Germinal center (tissue), 1 donor: ENCODE results near the gene CCDC154.
"Not testable (repeated sequence)": the region's sequence is repeated elsewhere in the genome, so short reads cannot be mapped to it uniquely, and the experiment has no call there.

ENCODE experiments used
- DNase-seq: peaks from one replicate; pipeline ENCODE4 v3.0.0; 2012; ENCODE audit warnings: mixed read lengths, low spot score

Gene CCDC154

GRCh38 chr16:1472974-1473373 lies 28.6 kb upstream of the CCDC154 start:
- DNase-seq, result no peak

DNA sequence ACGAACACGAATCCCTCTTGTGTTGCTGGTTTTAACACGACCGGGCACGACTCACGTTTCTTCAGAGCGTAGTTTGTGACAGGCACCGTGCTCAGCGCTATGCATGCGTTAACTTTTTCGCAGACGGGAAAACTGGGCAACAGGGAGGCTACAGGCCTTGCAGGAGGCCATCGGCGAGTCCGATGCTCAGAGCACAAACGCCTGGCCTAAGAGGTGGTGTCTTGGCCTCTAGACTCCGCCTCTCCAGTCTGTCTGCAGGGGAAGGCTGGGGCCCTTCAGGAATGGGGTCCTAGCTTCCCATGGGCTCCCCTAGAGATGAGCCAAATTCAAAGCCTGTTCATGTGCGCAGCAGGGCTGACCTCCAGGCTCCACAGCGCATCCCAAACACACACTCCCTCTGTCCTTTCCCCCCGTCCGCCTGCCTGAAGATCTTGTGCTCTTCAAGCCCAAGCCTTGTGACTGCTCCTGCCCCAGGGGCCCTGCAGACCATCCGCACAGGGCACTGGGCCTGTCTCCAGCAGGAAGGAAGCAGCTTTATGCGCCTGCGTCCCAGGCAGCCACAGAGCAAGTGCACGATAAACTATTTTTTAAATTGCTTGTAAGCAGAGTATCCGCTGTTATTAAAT lies 27.3 kb upstream of the CCDC154 start:
- no peak for DNase-seq

- no peak for DNase-seq
Observed at GRCh38 chr16:1470481-1471251, 26.3 kb upstream of the CCDC154 start.

- DNase-seq, result no peak
Observed at GRCh38 chr16:1469693-1470201, 25.4 kb upstream of the CCDC154 start.

DNA sequence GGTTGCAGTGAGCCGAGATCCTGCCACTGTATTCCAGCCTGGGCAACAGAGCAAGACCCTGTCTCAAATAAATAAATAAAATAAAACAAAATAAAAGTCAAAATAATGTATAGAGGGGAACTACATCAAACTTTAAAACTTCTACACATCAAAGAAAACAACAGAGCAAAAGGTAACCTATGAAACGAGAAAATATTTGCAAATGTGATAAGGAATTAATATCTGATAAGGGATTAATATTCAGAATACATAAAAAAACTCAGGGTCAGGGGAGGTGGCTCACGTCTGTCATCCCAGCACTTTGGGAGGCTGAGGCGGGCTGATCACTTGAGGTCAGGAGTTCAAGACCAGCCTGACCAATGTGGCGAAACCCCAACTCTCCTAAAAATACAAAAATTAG lies 24.8 kb upstream of the CCDC154 start:
- not testable (repeated sequence) for DNase-seq

DNA sequence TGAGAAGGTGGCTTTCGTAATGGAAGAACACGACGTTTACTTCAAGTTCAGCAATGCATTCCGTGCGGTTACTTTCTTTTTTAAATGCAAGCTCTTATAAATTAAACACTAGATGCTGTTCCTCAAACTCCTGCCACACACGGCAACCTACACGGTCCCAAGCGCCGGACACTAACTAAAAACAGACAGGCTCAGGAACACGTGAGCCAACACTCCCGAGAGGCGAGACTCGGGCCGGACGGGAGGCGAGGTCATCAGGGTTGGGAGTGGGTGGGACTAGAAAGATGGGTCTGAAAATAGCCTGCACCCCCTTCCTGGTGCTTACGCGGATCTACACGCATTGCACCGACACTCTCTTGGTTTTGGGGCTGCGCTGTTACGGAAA lies 24.1 kb upstream of the CCDC154 start:
- DNase-seq, result no peak

GRCh38 chr16:1466968-1467521 lies 22.7 kb upstream of the CCDC154 start:
- no peak for DNase-seq

DNA sequence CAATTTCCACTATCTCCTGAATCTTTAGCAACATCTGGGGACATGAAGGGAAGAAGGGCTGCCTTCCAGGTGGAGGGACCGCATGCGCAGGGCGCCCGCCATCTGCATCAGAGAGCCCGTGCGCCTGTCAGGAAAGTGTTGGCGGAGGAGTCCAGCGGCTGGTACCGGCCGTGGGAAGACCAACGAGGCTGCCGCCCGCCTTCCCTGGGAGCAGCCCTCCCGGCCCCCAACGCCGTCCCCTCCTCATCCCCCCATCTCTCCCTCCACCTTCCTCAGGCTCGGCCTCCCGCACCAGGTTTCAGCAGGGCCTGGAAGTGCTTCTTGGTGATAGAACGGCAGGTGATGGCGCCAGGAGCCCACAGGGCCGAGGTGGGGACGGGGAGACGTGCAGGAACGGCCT lies 21.7 kb upstream of the CCDC154 start:
- no peak for DNase-seq

DNA sequence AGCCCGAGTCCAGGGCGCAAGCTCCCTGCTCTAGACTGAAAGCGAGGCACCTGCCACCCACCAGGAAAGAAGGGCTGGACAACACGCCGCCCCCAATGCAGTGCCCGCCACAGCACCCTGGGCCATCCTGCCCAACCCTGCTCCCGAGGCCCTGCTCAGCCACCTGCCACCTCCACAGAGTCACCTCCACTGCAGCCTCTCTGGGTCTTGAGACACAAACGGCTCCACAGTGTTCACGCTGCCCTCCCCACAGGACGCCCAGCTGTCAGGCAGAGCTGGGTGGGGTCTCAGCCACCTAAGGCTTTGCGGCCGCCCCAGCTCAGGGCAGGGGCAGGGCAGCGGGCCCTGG lies 21.2 kb upstream of the CCDC154 start:
- DNase-seq, result no peak

DNA sequence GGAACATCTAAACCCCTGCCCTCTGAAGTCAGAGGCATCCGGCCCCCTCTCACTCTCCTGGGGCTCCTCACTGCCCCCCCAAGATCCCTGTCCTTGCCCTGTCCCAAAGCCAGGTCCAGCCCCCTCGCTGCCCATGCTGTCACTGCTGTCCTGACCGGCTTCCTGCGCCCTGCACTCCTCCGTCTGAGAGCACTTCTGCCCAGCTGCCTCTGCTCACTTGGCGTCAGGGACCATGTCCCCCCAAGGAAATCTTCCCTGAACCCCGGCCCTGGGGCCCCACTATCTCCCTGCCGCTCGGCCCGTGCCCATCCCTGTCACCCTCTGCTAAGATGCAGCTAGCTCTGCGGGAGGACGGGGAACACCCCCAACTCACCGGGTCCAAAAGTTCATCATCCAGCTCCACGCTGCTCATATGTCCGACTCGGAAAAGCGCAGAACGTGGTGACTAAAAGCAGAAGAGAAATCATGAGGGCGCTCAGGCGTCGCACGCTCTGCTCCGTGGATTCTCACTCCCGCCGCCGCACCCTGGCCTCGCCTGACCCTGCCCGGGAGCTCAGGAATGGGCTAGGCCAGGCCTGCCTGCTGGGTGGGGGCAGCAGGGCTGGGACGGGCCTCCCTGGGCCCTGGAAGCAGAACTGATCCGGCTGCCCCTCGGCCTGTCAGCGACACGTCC lies 20.7 kb upstream of the CCDC154 start:
- DNase-seq, result no peak

DNA sequence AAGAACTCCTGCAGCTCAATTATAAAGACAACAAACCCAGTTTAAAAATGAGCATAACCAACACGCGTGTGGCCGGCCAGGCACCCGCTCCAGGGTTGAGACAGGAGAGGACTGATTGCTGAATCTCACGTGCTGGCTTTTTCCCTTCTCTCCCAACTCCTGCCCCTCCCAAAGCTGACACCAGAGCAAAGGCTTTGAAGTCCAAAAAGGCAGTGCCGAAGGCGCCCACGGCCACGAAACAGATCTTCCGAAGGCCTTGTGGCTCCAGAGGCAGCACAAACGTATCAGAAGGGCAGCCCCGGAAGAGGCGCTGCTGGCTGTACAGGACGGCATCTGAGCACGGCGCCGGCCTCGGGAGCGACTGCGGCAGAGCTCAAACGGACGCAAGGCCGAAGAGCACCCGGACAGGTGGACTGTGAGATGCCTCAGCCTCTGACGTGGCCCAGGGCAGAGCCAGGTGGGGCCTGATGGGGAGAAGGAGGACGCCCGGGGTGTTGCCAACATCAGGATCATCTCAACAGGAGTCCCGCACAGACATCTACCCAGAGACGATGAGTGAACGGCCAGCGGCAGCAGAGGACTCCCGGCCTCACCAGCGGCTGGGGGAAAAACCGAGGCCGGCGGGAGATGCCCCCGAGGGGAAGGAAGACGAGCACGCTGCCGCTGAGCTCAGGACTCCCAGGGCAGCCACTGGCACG lies 20.0 kb upstream of the CCDC154 start:
- no peak for DNase-seq

DNA sequence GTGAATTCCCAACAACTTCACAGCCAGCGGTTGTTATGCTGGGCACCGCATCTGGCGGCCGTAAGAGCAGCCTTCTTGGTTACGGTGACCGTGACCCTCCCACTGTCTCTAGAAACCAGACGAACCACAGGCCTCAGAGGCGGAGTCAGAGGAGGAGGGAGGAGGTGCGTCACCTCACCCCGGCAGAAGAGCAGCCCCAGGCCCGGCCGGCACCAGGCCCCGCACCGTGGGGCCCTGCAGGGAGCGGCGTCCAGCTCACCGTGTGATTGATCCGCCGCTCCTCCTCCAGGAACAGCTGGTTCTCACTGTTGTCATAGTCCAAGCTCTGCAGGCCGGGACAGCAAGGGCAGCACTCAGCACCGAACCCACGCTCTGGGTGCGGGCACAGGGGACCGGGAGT lies 16.8 kb upstream of the CCDC154 start:
- DNase-seq, result no peak

- DNase-seq, result no peak
Observed at GRCh38 chr16:1460602-1461138, 16.3 kb upstream of the CCDC154 start.

- DNase-seq, result no peak
Observed at GRCh38 chr16:1459967-1460366, 15.6 kb upstream of the CCDC154 start.

DNA sequence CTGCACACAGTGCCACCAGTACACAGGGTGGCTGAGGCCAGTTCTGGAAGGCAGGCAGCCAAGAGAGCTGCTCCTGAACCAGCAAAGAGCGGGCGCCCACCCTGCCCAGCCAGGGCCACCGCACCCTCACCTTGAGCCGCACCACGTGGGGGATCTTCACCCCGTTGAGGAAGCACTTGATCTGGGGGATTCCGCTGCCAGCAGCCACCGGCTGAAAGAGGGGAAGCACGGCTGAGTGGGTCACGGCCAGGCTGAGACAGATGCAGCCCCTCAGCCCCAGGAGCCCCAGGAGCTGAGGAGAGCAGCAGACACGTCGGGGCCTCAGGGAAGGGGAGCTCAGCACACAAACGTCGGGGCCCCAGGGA lies 14.6 kb upstream of the CCDC154 start:
- peak; percentile 77 for DNase-seq

- no peak for DNase-seq
Observed at GRCh38 chr16:1458336-1458976, 14.1 kb upstream of the CCDC154 start.

GRCh38 chr16:1457489-1458245 lies 13.3 kb upstream of the CCDC154 start:
- DNase-seq, result no peak

DNA sequence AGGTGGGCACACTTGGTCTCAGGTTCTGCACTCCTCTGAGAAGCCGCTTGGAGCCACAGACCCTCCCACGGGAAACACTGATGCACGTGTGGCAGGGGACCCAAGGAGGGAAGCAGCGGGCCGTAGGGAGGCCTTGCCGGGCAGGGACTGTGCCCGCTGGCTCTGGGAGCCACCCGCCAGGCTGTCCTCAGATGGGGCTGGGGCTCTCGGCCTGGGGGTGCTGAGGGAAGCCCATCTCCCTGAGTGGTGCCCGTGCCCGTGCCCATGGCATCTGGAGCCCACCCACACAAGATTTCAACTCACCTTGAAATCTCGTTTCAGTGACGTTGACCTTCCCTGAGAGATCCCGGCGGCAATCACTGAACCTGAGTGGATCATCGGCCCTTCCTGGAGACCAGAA lies 12.6 kb upstream of the CCDC154 start:
- no peak for DNase-seq

GRCh38 chr16:1455190-1456171 lies 11.1 kb upstream of the CCDC154 start:
- DNase-seq, result no peak

DNA sequence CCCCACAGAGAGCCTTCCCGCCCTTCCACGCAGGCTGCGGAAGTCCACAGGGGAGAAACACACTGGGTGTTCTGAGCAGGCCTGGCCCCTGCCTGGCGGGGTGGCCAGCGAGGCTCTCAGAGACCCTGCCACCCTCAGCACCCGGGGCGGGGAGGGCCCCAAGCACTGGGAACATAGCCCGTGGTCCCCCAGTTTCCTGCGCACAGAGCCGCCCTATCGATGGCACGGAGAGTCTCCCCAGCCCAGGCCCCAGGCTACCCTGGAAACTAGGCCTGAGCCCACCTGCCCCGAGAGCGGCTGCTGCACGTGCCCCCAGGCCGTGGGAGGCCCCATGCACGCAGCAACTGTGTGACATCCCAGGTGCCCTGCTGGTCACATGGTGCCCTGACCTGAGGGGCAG lies 10.2 kb upstream of the CCDC154 start:
- no peak for DNase-seq
